HG03521 (cell line): Measurements from ENCODE around the gene KCNK10.

ENCODE experiments used
- ATAC-seq: cut with Tn5 transposase; IDR thresholded peaks from one replicate; pipeline ENCODE4 v1.9.1; 2021; ENCODE audit warnings: mild to moderate bottlenecking, moderate library complexity; ENCODE audit not compliant: unreplicated experiment

The KCNK10 gene

DNA sequence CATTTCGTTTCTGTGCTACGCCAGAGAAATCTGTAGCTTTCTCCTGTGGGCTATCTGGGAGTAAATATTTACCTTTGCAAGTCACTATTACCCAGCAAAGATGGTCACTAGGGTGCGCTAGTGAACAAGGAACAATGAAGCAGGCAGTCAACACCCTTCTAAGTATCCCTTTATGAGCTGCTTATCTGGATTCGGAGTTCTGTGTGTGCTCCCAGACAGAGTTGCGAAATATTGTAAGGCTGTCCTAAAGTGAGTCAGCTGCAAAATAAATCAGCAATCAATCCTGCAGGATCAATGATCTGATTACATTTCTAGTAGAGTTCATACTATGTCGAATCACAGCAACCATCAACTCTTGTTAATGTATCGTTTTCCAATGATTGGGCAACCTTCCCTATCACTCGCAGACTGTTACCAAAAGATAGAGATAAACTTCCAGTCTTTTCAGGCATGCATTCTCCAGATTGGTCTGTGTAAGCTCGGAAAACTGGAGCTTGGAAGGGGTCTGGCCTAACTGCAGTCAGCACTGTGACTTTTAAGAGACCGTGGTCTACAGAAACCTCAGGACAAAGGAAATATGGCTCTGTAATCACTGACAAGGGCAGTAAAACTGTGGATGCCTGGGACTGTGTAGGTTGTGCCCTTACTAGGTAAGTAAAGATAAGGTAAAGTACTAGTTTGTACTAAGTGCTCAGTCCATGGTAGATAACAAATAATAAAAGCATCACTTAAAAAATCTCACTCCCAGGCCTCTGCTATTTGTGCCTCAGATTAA lies 133.5 kb downstream of the KCNK10 start:
- ATAC-seq, result peak; percentile 65

GRCh38 chr14:88188745-88189416 lies 134.2 kb downstream of the KCNK10 start:
- ATAC-seq, result peak; percentile 49

DNA sequence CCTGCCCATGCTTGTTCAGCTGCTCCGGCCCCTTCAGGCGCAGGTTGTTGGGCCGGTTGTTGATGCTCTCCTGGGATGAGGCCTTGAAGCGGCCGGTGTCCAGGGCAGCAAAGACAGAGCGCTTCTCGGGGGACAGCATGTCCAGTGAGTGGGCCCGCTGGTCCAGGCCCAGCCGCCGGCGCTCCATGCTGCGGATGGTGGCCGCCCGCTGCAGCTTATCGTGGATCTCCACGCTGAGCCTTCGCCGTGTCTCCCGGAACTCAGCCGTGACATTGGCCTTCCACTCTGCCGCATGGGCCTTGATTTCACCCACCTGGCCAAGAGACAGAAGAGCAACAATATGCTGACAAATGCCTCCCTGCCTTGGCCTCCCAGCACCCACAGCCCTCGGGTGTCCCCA lies 137.2 kb downstream of the KCNK10 start:
- no peak for ATAC-seq

DNA sequence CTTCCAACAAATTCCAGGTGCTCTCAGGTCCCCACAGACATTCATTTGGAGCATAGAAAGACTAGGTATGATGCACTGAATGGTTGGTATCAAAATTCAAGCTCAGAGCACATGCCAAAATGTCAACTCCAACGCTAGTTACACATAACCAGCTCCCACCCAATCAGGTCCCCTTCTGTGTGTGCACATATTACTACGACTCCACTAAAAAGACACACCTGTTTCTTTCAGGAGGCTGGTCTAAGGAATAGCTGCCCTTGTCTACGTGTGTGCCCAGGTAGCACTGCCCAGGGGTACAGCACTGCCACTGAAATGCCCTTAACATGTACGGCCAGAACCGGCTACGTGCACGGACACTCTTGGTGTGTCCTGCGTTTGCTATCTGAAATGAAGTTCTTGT lies 138.1 kb downstream of the KCNK10 start:
- ATAC-seq, result no peak

GRCh38 chr14:88181072-88181471 lies 142.0 kb downstream of the KCNK10 start:
- no peak for ATAC-seq

GRCh38 chr14:88179716-88180115 lies 143.4 kb downstream of the KCNK10 start:
- no peak for ATAC-seq

- no peak for ATAC-seq
Measured at GRCh38 chr14:88170333-88170732, 152.7 kb downstream of the KCNK10 start.

DNA sequence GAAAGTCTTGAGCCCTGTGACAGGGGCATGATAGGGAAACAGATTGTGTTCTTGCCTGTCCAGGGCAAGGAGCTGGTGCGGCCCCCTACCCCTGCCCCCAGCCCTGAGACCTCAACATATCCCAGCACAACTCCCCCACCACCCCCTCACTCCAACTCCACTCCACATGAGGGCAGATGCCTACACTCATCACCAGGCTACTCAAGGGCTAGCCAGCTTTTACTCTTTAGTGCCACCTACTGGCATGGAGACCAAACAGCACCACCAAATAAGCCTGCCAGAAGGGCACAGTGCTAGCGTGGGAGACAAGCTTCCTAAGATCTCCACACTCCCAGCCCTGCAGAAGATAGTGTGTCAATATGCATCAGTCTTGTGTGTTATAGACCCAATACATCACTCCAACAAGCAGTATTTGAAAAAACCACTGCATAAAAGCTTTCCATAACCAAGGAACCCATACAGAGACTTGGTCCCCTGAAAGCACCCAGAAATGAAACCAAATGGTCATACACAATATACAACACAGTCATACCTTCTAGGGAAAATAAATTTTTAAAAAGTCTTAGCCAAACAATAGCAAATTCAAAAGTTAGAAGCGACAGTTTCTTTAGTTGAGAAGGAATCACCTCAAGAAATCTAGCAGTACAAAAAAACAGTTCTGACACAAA lies 154.4 kb downstream of the KCNK10 start:
- ATAC-seq, result peak; percentile 69

GRCh38 chr14:88168025-88168424 lies 155.0 kb downstream of the KCNK10 start:
- no peak for ATAC-seq

DNA sequence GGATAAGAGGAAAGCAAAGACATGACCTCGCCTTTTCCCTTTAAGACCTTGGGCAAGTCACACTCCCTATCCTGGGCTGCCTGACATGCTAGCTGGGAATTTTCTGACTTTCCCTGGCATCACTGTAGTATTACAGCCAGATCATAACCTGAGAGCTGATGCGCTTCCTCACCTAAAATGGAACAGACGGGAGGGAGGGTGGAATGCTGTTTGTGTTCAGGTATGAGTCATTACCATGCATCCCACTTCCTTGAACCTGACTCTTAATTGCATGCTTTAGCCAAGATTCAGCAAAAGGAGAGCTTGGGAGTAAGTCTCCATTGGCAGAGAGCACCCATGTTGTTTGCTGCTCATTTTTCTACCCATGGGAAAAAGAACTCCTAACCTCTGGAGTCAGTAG lies 156.5 kb downstream of the KCNK10 start:
- ATAC-seq, result no peak

DNA sequence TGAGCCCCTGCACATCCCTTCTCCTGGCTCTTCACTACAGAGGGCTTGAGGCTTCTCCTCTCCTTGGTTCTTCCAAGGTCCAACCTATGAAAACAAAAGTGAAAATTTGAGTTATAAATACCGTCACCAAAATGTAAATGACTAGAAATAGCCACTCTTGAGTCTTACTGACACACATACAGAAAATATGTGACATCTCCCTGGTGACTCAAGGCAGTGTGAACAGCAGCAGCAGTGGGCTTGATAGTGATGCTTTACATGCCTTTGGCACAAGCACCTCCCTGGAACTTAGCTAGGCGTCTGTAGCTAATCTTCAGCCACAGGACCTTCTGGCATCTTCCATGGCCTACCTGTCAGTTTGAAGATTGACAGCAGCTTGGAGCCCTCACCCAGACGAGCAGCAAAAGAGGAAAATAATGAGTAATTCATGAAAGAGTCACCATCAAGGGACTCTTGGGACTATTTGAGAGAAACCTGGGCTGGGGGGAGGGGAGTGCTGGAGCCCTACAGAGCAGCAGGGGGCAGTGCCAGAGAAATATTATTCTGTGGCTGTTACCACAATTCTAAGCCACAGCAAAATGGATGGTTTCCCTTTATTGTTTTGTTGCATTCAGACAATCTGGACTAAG lies 158.0 kb downstream of the KCNK10 start:
- no peak for ATAC-seq

GRCh38 chr14:88163731-88164255 lies 159.3 kb downstream of the KCNK10 start:
- no peak for ATAC-seq

- ATAC-seq, result no peak
Measured at GRCh38 chr14:88156127-88156526, 166.9 kb downstream of the KCNK10 start.

DNA sequence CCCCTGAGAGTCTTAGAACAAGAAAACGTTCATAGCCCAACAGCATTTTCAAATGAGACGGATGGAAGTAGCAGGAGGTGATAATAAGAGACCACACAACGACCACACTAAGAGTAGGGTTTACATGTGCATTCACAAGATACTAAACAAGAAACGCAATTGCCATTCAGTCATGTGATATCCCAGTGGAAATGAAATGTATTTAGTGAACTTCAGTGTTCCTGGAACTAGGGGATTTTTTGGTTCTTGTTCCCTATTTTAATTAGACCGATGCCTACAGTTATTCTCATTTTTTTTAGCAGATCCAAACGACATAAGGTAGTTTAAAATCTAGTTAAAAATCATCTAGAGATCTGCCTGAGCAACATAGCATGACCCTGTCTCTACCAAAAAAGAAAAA lies 168.1 kb downstream of the KCNK10 start:
- no peak for ATAC-seq

- no peak for ATAC-seq
Measured at GRCh38 chr14:88154321-88154720, 168.7 kb downstream of the KCNK10 start.

GRCh38 chr14:88146881-88147649 lies 176.0 kb downstream of the KCNK10 start:
- ATAC-seq, result no peak

DNA sequence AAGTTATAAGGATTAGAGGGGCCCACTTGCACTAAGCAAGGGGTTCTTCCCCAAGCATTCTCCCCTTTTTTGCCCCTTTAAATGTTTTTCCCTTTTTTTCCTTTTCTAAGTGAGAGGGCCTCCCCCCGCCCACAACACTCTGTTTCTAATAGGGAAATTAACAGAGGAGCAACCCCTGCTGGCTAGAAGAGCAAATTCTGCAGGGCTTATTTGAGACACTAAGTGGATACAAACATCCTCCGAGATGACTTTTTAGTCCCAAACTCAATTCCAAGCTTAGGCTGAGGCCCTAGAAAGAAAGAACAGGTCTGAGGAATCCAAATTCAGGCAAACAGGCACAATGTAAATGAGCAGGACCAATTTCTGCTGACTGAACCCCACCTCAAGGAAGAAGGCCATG lies 179.3 kb downstream of the KCNK10 start:
- no peak for ATAC-seq

DNA sequence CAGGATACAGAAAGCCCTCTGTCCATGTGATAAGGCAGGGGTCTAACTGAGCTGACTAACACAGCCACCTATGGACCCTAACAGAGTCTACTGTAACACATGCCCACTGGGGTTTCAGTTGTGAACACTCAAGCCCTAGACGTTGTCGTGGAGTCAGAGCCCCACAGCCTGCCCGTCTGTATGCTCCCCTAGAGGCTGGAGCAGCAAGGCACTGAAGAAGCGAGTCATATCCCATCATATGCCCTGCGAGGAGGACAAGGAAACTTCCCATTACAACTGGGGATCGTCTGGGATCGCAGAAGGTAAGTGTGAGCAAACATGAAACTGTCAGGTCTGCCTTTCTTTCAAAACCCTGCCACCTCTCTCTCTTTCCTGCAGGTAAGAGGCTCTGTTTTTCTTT lies 180.1 kb downstream of the KCNK10 start:
- no peak for ATAC-seq

GRCh38 chr14:88140874-88141273 lies 182.2 kb downstream of the KCNK10 start:
- no peak for ATAC-seq

DNA sequence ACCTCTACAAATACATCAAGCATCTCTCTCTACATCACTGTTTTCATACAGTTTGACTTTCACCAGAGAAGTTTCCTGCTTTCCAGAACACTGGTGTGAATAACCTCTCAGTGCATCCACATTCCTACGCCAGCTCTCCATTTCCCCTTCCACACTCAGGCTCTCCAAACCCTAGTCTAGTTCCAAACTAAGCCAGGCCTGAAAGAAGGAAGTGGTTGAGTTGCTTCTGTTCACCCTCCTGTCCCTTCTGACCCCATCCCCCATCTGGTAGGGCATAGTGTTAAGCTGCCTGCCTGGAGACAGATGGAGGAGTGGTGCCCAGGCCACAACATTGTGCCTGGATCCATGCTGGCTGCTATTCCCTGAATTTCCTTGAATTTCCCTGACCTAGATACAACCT lies 185.7 kb downstream of the KCNK10 start:
- ATAC-seq, result no peak
